SK-N-SH treated with all-trans-retinoic acid at 6 μM for 48 hours (cell line): Measurements from ENCODE around the gene NCK2.

Experiments
- ATAC-seq: fragments of 200-7000 bp; cut with Tn5 transposase; 3 replicates; pipeline ENCODE4 v1.9.1; 2020; ENCODE audit warnings: mild to moderate bottlenecking, moderate library complexity
- ARNTL ChIP-seq: fragments of 450-650 bp; formaldehyde crosslinking; IDR thresholded peaks from 2 replicates; pipeline ENCODE4 v1.5.0; 2020; ENCODE audit warnings: low read depth, mild to moderate bottlenecking, moderate library complexity, borderline replicate concordance
- BACH2 ChIP-seq: fragments of 250-450 bp; sonication (Bioruptor Pico); IDR thresholded peaks from 2 replicates; pipeline ENCODE4 v1.9.0; 2021; ENCODE audit warnings: mild to moderate bottlenecking, borderline replicate concordance
- CREB5 ChIP-seq: fragments of 250-450 bp; sonication (Bioruptor Pico); IDR thresholded peaks from 2 replicates; pipeline ENCODE4 v1.5.1; 2020; ENCODE audit warnings: low read depth, mild to moderate bottlenecking, moderate library complexity
- CSDC2 ChIP-seq: fragments of 250-450 bp; sonication (Bioruptor Pico); IDR thresholded peaks from 2 replicates; pipeline ENCODE4 v1.5.0; 2020; ENCODE audit warnings: mild to moderate bottlenecking, moderate library complexity
- ESRRG ChIP-seq: fragments of 250-450 bp; sonication (Bioruptor Pico); IDR thresholded peaks from 2 replicates; pipeline ENCODE4 v1.6.1; 2021; ENCODE audit warnings: mild to moderate bottlenecking
- GLIS3 ChIP-seq: fragments of 250-450 bp; sonication (Bioruptor Pico); IDR thresholded peaks from 2 replicates; pipeline ENCODE4 v1.5.0; 2020; ENCODE audit warnings: mild to moderate bottlenecking, moderate library complexity
- ISL1 ChIP-seq: fragments of 250-450 bp; sonication (Bioruptor Pico); IDR thresholded peaks from 2 replicates; pipeline ENCODE4 v2.1.2; 2022; ENCODE audit warnings: mild to moderate bottlenecking, moderate library complexity
- OSR1 ChIP-seq: fragments of 250-450 bp; sonication (Bioruptor Pico); IDR thresholded peaks from 2 replicates; pipeline ENCODE4 v1.8.0; 2022; ENCODE audit warnings: moderate library complexity, mild to moderate bottlenecking, inconsistent platforms
- PATZ1 ChIP-seq: fragments of 250-450 bp; sonication (Bioruptor Pico); IDR thresholded peaks from 2 replicates; pipeline ENCODE4 v1.8.0; 2020; ENCODE audit warnings: mild to moderate bottlenecking, moderate library complexity, borderline replicate concordance
- POU6F1 ChIP-seq: fragments of 250-450 bp; sonication (Bioruptor Pico); IDR thresholded peaks from 2 replicates; pipeline ENCODE4 v1.8.0; 2021; ENCODE audit warnings: low read depth, mild to moderate bottlenecking, moderate library complexity, borderline replicate concordance
- PPARA ChIP-seq: fragments of 250-450 bp; sonication (Bioruptor Pico); IDR thresholded peaks from 2 replicates; pipeline ENCODE4 v1.5.0; 2020; ENCODE audit warnings: mild to moderate bottlenecking, borderline replicate concordance
- RARB ChIP-seq: fragments of 250-450 bp; sonication (Bioruptor Pico); IDR thresholded peaks from 2 replicates; pipeline ENCODE4 v1.8.0; 2021; ENCODE audit warnings: mild to moderate bottlenecking, moderate library complexity
- SNAI2 ChIP-seq: fragments of 250-450 bp; sonication (Bioruptor Pico); IDR thresholded peaks from 2 replicates; pipeline ENCODE4 v1.5.0; 2020; ENCODE audit warnings: mild to moderate bottlenecking, moderate library complexity
- TCF4 ChIP-seq: fragments of 250-450 bp; sonication (Bioruptor Pico); IDR thresholded peaks from 2 replicates; pipeline ENCODE4 v1.8.0; 2021; ENCODE audit warnings: mild to moderate bottlenecking, moderate library complexity, borderline replicate concordance
- TSHZ2 ChIP-seq: fragments of 250-450 bp; sonication (Bioruptor Pico); IDR thresholded peaks from 2 replicates; pipeline ENCODE4 v1.5.0; 2020; ENCODE audit warnings: mild to moderate bottlenecking, moderate library complexity
- ZC3H10 ChIP-seq: fragments of 250-450 bp; sonication (Bioruptor Pico); IDR thresholded peaks from 2 replicates; pipeline ENCODE4 v1.5.1; 2021; ENCODE audit warnings: mild to moderate bottlenecking, moderate library complexity
- ZFP3 ChIP-seq: fragments of 250-450 bp; sonication (Bioruptor Pico); IDR thresholded peaks from 2 replicates; pipeline ENCODE4 v1.5.0; 2020; ENCODE audit warnings: mild to moderate bottlenecking, moderate library complexity
- ZFP30 ChIP-seq: fragments of 450-650 bp; formaldehyde crosslinking; IDR thresholded peaks from 2 replicates; pipeline ENCODE4 v1.5.0; 2022; ENCODE audit warnings: mild to moderate bottlenecking, moderate library complexity
- ZNF565 ChIP-seq: fragments of 450-650 bp; formaldehyde crosslinking; conservative IDR thresholded peaks from 2 replicates; pipeline ENCODE4 v1.5.0; 2020; ENCODE audit warnings: low read depth, mild to moderate bottlenecking, moderate library complexity
- TF ChIP-seq, protein P1 (sequence below): fragments of 250-450 bp; sonication (Bioruptor Pico); IDR thresholded peaks from 2 replicates; pipeline ENCODE4 v1.5.1; 2021; ENCODE audit warnings: mild to moderate bottlenecking, moderate library complexity

The NCK2 gene

GRCh38 chr2:105712166-105712915, 32.4 kb upstream of the NCK2 start:
- no peak for ATAC-seq
- no peak for TF ChIP-seq SNAI2 (CRISPR knock-in tag)

DNA sequence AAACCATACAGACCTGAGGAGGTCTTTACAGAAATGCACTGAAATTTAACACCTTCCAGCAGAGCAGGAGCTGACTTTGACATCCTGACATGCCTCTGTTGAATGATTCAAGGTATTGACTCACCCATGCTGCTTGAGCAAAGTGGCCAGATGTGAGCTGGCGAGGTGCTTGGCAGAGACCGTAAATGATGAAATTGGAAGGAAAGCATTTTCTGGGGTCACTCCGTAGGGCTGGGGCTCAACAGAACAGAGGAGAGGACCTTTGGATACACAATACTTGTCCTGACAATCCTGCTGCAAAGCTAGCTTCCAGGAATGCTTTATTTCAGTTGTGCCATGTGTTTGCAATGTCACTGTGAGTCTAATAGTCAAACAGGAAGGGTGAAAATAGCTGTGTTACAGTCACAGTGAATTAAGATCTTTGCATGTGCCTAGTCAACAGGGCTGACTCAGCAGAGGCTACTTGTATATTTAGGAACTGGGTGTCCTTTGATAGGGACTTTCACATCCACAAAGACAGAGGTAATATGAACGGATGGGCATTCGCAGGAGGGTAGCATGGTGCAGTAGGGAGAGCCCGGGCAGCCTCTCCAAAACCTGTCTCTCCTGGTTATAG, 31.6 kb upstream of the NCK2 start:
- ATAC-seq: no peak
- TF ChIP-seq ZFP3 (CRISPR knock-in tag) (no peak), BACH2 (no peak), TCF4 (CRISPR knock-in tag) (no peak), ZC3H10 (CRISPR knock-in tag) (no peak)
- TF ChIP-seq, protein P1, sequence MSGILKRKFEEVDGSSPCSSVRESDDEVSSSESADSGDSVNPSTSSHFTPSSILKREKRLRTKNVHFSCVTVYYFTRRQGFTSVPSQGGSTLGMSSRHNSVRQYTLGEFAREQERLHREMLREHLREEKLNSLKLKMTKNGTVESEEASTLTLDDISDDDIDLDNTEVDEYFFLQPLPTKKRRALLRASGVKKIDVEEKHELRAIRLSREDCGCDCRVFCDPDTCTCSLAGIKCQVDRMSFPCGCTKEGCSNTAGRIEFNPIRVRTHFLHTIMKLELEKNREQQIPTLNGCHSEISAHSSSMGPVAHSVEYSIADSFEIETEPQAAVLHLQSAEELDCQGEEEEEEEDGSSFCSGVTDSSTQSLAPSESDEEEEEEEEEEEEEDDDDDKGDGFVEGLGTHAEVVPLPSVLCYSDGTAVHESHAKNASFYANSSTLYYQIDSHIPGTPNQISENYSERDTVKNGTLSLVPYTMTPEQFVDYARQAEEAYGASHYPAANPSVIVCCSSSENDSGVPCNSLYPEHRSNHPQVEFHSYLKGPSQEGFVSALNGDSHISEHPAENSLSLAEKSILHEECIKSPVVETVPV (CRISPR knock-in tag): no peak

DNA sequence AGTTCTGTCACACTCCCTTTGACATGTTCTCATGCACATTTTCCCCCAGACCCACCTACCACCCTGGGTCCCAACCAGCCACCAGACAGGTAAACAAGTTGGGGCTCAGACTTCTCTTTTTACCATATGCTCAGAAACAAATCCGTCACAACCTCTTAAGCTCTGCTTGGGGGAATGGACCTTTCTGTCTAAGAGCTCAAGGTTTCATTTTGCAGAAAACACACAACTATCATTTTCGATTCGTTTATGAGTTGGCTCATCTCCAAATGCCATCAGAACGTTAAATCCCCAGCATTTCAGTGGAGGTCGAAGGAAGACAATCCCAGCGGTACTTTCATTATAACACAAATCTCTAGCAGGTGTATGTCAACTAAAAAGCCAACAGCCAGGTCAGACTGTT, 30.6 kb upstream of the NCK2 start:
- TF ChIP-seq PATZ1 (no peak), TCF4 (CRISPR knock-in tag) (no peak), TSHZ2 (CRISPR knock-in tag) (no peak), GLIS3 (CRISPR knock-in tag) (no peak), CREB5 (CRISPR knock-in tag) (no peak), ISL1 (CRISPR knock-in tag) (no peak), BACH2 (no peak), ZFP3 (CRISPR knock-in tag) (no peak), CSDC2 (CRISPR knock-in tag) (no peak), ESRRG (CRISPR knock-in tag) (no peak), POU6F1 (CRISPR knock-in tag) (no peak), ZNF565 (CRISPR knock-in tag) (no peak), PPARA (CRISPR knock-in tag) (no peak), OSR1 (CRISPR knock-in tag) (no peak), ARNTL (CRISPR knock-in tag) (no peak), ZFP30 (no peak), RARB (no peak), SNAI2 (CRISPR knock-in tag) (no peak)
- TF ChIP-seq, protein P1 (CRISPR knock-in tag): no peak
- ATAC-seq: no peak
